ENCODE data around the gene TMEM9.

TMEM9 gene

DNA sequence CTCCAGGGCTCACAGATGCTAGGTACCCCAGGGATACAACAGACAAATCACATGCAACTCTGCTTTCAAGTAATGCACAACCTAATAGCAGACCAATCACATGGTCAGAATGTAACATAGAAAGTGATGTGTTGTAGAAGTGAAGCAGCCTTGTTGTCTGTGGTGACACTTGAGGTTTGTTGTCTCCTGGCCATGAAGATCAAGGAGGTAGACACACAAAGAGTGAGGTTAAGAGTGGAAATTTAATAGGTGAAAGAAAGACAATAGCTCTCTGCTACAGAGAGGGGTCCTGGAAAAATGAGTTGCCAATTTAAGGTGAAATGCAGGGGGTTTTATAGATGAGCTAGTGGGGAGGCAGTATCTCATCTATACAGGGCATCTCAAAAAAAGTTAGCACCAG lies 2.5 kb upstream of the TMEM9 start:
- no peaks in the 10 kb centered on the region for H3K9me3 ChIP-seq (replicated peaks; ENCODE audit: low read length)
- H3K4me1 ChIP-seq (ENCODE audit: control insufficient read depth, insufficient read depth, low read length), result peaks cover 10% of the 10 kb centered on the region
- H3K4me2 ChIP-seq (ENCODE audit: low read length), result no peak overlapping the region
- H3K27me3 ChIP-seq (ENCODE audit: control insufficient read depth, insufficient read depth, low read length), result peaks cover 34% of the 10 kb centered on the region
- no peak overlapping the region for H3K9ac ChIP-seq (ENCODE audit: low read depth, low read length)
- peaks cover 1% of the 10 kb centered on the region for H3K36me3 ChIP-seq (ENCODE audit: insufficient read depth, low read length)
- no peak overlapping the region for H3K4me3 ChIP-seq (ENCODE audit: low read length)

DNA sequence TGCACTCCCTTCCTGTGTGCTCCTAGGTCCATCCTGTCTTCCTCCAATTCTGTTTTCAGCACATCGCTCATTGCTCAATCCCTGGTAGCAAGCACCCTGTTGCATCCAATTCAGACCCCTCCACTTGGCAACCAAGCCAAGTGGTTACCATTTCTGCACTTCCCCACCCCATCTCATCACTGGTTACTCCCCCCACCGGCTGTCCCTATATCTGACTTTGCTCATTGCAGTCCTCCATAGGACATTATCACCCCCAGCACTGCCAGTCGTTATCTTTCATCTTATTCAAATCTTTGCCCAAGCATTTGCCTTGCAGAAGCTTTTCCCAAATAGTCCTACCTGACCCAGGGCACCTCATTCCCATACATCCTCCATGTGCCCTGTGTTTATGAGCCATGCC lies 2.1 kb upstream of the TMEM9 start:
- H3K9me3 ChIP-seq (replicated peaks; ENCODE audit: low read length), result no peaks in the 10 kb centered on the region
- peaks cover 34% of the 10 kb centered on the region for H3K27me3 ChIP-seq (ENCODE audit: control insufficient read depth, insufficient read depth, low read length)
- H3K4me3 ChIP-seq (ENCODE audit: low read length), result no peak overlapping the region
- H3K9ac ChIP-seq (ENCODE audit: low read depth, low read length), result no peak overlapping the region
- no peak overlapping the region for H3K4me2 ChIP-seq (ENCODE audit: low read length)
- peaks cover 6% of the 10 kb centered on the region for H3K36me3 ChIP-seq (ENCODE audit: insufficient read depth, low read length)
- H3K4me1 ChIP-seq (ENCODE audit: control insufficient read depth, insufficient read depth, low read length), result peaks cover 10% of the 10 kb centered on the region

DNA sequence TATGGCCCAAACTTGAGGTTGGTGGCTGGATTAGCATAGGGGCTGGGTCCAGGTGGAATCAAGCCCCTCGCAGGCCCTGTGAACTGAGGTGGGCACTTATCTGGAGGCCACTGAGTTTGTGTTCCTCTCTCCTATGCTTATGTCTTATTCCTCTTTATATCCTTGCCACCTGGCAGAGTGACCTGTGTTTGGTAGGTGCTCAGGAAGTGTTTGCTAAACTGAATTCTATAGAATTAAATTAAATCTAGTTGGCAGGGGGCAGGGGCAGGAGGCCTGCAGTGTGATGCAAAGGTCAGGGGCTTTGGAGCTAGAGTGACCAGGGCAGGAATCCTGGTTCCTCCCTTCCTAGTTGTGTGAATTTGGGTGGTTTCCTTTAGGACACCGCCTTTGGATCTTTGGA lies 1.1 kb upstream of the TMEM9 start:
- Histone ChIP-seq H3K9ac (ENCODE audit: low read depth, low read length) (no peak overlapping the region), H3K4me3 (ENCODE audit: low read length) (no peak overlapping the region), H3K4me2 (ENCODE audit: low read length) (no peak overlapping the region), H3K9me3 (replicated peaks; ENCODE audit: low read length) (no peaks in the 10 kb centered on the region), H3K27me3 (ENCODE audit: control insufficient read depth, insufficient read depth, low read length) (peaks cover 30% of the 10 kb centered on the region), H3K4me1 (ENCODE audit: control insufficient read depth, insufficient read depth, low read length) (peaks cover 10% of the 10 kb centered on the region), H3K36me3 (ENCODE audit: insufficient read depth, low read length) (peaks cover 11% of the 10 kb centered on the region)

- H3K36me3 ChIP-seq (ENCODE audit: insufficient read depth, low read length), result peaks cover 27% of the 10 kb centered on the region
- peak overlapping the region; percentile 84 for H3K4me3 ChIP-seq (ENCODE audit: low read length)
- peaks cover 23% of the 10 kb centered on the region for H3K27me3 ChIP-seq (ENCODE audit: control insufficient read depth, insufficient read depth, low read length)
- H3K4me2 ChIP-seq (ENCODE audit: low read length), result peak overlapping the region; percentile 99
- peak overlapping the region; percentile 84 for H3K9ac ChIP-seq (ENCODE audit: low read depth, low read length)
- peaks cover 10% of the 10 kb centered on the region for H3K4me1 ChIP-seq (ENCODE audit: control insufficient read depth, insufficient read depth, low read length)
- no peaks in the 10 kb centered on the region for H3K9me3 ChIP-seq (replicated peaks; ENCODE audit: low read length)
Measured at GRCh38 chr1:201153474-201154388, 543 bp downstream of the TMEM9 start.

DNA sequence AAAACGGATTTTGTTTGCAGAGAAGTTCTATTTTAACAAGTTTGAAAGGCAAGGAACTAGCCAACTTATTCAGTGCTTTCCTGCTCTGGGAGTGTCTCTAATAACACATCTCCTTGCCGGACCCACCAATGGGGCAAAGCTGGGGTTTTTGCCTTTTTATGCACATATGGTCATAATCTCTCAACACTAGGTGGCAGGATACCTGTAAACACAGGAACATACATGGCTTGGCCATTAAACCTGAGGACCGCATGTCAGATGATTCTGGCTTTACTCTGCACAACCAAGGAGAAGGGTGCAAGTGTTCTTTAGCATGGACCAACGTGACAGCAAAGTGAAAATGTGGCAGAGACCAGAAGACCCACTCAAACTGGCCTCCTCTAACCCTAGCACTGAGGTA lies 4.9 kb downstream of the TMEM9 start:
- Histone ChIP-seq H3K27me3 (ENCODE audit: control insufficient read depth, insufficient read depth, low read length) (no peaks in the 10 kb centered on the region), H3K4me2 (ENCODE audit: low read length) (no peak overlapping the region), H3K9ac (ENCODE audit: low read depth, low read length) (no peak overlapping the region), H3K4me3 (ENCODE audit: low read length) (no peak overlapping the region), H3K36me3 (ENCODE audit: insufficient read depth, low read length) (peaks cover 58% of the 10 kb centered on the region), H3K4me1 (ENCODE audit: control insufficient read depth, insufficient read depth, low read length) (peaks cover 6% of the 10 kb centered on the region), H3K9me3 (replicated peaks; ENCODE audit: low read length) (no peaks in the 10 kb centered on the region)

GRCh38 chr1:201147396-201148015 lies 6.8 kb downstream of the TMEM9 start:
- Histone ChIP-seq H3K4me3 (ENCODE audit: low read length) (no peak overlapping the region), H3K36me3 (ENCODE audit: insufficient read depth, low read length) (peaks cover 74% of the 10 kb centered on the region), H3K27me3 (ENCODE audit: control insufficient read depth, insufficient read depth, low read length) (no peaks in the 10 kb centered on the region), H3K9ac (ENCODE audit: low read depth, low read length) (no peak overlapping the region), H3K4me1 (ENCODE audit: control insufficient read depth, insufficient read depth, low read length) (no peaks in the 10 kb centered on the region), H3K9me3 (replicated peaks; ENCODE audit: low read length) (no peaks in the 10 kb centered on the region), H3K4me2 (ENCODE audit: low read length) (no peak overlapping the region)

- Histone ChIP-seq H3K27me3 (ENCODE audit: control insufficient read depth, insufficient read depth, low read length) (no peaks in the 10 kb centered on the region), H3K4me3 (ENCODE audit: low read length) (no peak overlapping the region), H3K4me2 (ENCODE audit: low read length) (no peak overlapping the region), H3K4me1 (ENCODE audit: control insufficient read depth, insufficient read depth, low read length) (no peaks in the 10 kb centered on the region), H3K9me3 (replicated peaks; ENCODE audit: low read length) (no peaks in the 10 kb centered on the region), H3K9ac (ENCODE audit: low read depth, low read length) (no peak overlapping the region), H3K36me3 (ENCODE audit: insufficient read depth, low read length) (peaks cover 74% of the 10 kb centered on the region)
Measured at GRCh38 chr1:201146626-201147390, 7.5 kb downstream of the TMEM9 start.

GRCh38 chr1:201145816-201146215 lies 8.5 kb downstream of the TMEM9 start:
- no peaks in the 10 kb centered on the region for H3K27me3 ChIP-seq (ENCODE audit: control insufficient read depth, insufficient read depth, low read length)
- H3K4me3 ChIP-seq (ENCODE audit: low read length), result no peak overlapping the region
- H3K4me1 ChIP-seq (ENCODE audit: control insufficient read depth, insufficient read depth, low read length), result no peaks in the 10 kb centered on the region
- H3K36me3 ChIP-seq (ENCODE audit: insufficient read depth, low read length), result peaks cover 64% of the 10 kb centered on the region
- H3K9me3 ChIP-seq (replicated peaks; ENCODE audit: low read length), result no peaks in the 10 kb centered on the region
- H3K9ac ChIP-seq (ENCODE audit: low read depth, low read length), result no peak overlapping the region
- H3K4me2 ChIP-seq (ENCODE audit: low read length), result no peak overlapping the region

DNA sequence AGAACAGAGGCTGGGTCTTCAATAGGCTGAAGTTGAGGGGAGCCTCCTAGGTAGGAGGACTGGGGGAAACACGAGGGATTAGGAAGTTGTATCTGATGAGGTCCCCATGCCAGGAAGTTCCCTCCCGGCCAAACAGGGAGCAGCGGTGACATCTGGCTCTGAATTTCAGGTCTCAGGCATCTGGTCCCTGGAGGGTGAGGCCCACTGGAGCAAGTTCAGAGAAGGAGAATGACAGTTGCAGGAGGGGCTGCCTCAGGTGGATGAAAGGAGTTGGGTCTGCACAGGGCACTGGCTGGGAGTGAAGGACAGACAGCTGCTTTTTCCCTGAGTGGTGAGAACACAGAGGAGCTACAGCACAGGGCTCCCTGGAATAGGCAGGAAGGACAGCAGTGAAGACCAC lies 9.1 kb downstream of the TMEM9 start:
- H3K4me3 ChIP-seq (ENCODE audit: low read length), result no peak overlapping the region
- H3K36me3 ChIP-seq (ENCODE audit: insufficient read depth, low read length), result peaks cover 62% of the 10 kb centered on the region
- H3K27me3 ChIP-seq (ENCODE audit: control insufficient read depth, insufficient read depth, low read length), result no peaks in the 10 kb centered on the region
- no peak overlapping the region for H3K4me2 ChIP-seq (ENCODE audit: low read length)
- no peaks in the 10 kb centered on the region for H3K9me3 ChIP-seq (replicated peaks; ENCODE audit: low read length)
- H3K9ac ChIP-seq (ENCODE audit: low read depth, low read length), result no peak overlapping the region
- no peaks in the 10 kb centered on the region for H3K4me1 ChIP-seq (ENCODE audit: control insufficient read depth, insufficient read depth, low read length)

- H3K27me3 ChIP-seq (ENCODE audit: control insufficient read depth, insufficient read depth, low read length), result no peaks in the 10 kb centered on the region
- H3K9ac ChIP-seq (ENCODE audit: low read depth, low read length), result no peak overlapping the region
- no peaks in the 10 kb centered on the region for H3K9me3 ChIP-seq (replicated peaks; ENCODE audit: low read length)
- no peak overlapping the region for H3K4me2 ChIP-seq (ENCODE audit: low read length)
- peaks cover 58% of the 10 kb centered on the region for H3K36me3 ChIP-seq (ENCODE audit: insufficient read depth, low read length)
- H3K4me1 ChIP-seq (ENCODE audit: control insufficient read depth, insufficient read depth, low read length), result no peaks in the 10 kb centered on the region
- H3K4me3 ChIP-seq (ENCODE audit: low read length), result no peak overlapping the region
Measured at GRCh38 chr1:201144701-201145100, 9.6 kb downstream of the TMEM9 start.
